ENCODE data around the gene CCDC196.

DNA sequence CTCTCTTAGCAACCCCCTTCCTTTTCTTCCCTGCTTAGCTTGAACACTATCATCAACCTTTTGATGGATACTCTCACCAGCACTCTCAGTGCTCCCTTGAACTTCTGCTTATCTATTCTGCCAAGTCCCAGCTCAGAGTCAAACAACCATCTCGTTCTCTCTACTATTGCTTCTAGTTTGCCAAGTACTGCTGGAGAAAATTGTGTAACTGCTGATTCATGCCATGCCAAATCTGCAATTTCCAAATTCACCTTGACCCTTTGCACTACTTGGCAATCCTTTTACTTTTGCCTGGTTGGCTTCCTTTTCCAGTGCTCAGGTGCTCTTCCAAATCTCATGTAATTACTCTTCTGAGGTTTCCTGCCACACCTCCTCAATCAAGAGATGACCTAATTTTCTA lies 2.8 kb upstream of the CCDC196 start:
- TF ChIP-seq POLR2A (IDR thresholded peaks at IDR 0.05): no peak
- TF ChIP-seq, protein P1, sequence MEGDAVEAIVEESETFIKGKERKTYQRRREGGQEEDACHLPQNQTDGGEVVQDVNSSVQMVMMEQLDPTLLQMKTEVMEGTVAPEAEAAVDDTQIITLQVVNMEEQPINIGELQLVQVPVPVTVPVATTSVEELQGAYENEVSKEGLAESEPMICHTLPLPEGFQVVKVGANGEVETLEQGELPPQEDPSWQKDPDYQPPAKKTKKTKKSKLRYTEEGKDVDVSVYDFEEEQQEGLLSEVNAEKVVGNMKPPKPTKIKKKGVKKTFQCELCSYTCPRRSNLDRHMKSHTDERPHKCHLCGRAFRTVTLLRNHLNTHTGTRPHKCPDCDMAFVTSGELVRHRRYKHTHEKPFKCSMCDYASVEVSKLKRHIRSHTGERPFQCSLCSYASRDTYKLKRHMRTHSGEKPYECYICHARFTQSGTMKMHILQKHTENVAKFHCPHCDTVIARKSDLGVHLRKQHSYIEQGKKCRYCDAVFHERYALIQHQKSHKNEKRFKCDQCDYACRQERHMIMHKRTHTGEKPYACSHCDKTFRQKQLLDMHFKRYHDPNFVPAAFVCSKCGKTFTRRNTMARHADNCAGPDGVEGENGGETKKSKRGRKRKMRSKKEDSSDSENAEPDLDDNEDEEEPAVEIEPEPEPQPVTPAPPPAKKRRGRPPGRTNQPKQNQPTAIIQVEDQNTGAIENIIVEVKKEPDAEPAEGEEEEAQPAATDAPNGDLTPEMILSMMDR (IDR thresholded peaks at IDR 0.05): no peak
- TF ChIP-seq POLR2AphosphoS5 (IDR thresholded peaks at IDR 0.05): no peak

Measured in upper lobe of left lung (tissue), 4 donors.